GM12878 (cell line): ENCODE data around the gene RAB3B. TPM values are rescaled to one million over a fixed set of nuclear protein-coding genes. Genes with fewer than 3 reads are reported as not detected.
A peak's percentile ranks its signal among the peaks of the same experiment; 100 is the strongest.

Experiments used
- ATF7 ChIP-seq: fragments of 450-650 bp; IDR thresholded peaks from 2 replicates; pipeline ENCODE4 v1.6.1; 2016; ENCODE audit warnings: low read depth, mild to moderate bottlenecking
- BCL11A ChIP-seq: IDR thresholded peaks from 2 replicates; pipeline ENCODE4 v1.6.1; 2011; ENCODE audit warnings: low read depth, low read length
- CBX3 ChIP-seq: fragments of 200-600 bp; sonication (generic); IDR thresholded peaks from 2 replicates; pipeline ENCODE4 v1.6.1; 2016; ENCODE audit warnings: low read depth, borderline replicate concordance
- CBX5 ChIP-seq: sonication (generic); IDR thresholded peaks from 2 replicates; pipeline ENCODE4 v1.6.1; 2016; ENCODE audit warnings: low read depth, moderate library complexity, mild to moderate bottlenecking, inconsistent platforms
- CHD1 ChIP-seq: IDR thresholded peaks from 2 replicates; pipeline ENCODE4 v1.6.1; 2012; ENCODE audit warnings: low read depth, low read length, improper control_type of control experiment
- EP300 ChIP-seq, 2 experiments: fragments of 150-350 bp in 1 of 2; IDR thresholded peaks; 2 replicates each; pipeline ENCODE4 v1.6.1; 2011 to 2012; ENCODE audit warnings: low read depth in 2 of 2, low read length in 2 of 2, borderline replicate concordance in 1 of 2, improper control_type of control experiment in 1 of 2, inconsistent platforms in 1 of 2; ENCODE audit not compliant: control insufficient read depth in 1 of 2
- ETV6 ChIP-seq, 2 experiments: fragments of 450-650 bp in 1 of 2; IDR thresholded peaks in 1 of 2; conservative IDR thresholded peaks in 1 of 2; 2 replicates each; pipeline ENCODE4 v1.6.1; 2014; ENCODE audit warnings: antibody characterized with exemption in 1 of 2, borderline replicate concordance in 1 of 2, low read depth in 1 of 2, mild to moderate bottlenecking in 1 of 2, moderate library complexity in 1 of 2
- IKZF1 ChIP-seq: fragments of 450-650 bp; conservative IDR thresholded peaks from 2 replicates; pipeline ENCODE4 v1.6.1; 2017; ENCODE audit warnings: antibody characterized with exemption, mild to moderate bottlenecking
- MTA2 ChIP-seq: fragments of 450-650 bp; IDR thresholded peaks from 2 replicates; pipeline ENCODE4 v1.6.1; 2016; ENCODE audit warnings: low read depth, mild to moderate bottlenecking, moderate library complexity
- NFYB ChIP-seq: IDR thresholded peaks from 2 replicates; pipeline ENCODE4 v1.6.1; 2011; ENCODE audit warnings: low read depth, mild to moderate bottlenecking, low read length, improper control_type of control experiment, moderate library complexity; ENCODE audit not compliant: insufficient read depth
- POLR2AphosphoS2 ChIP-seq: IDR thresholded peaks from 2 replicates; pipeline ENCODE4 v1.6.1; 2011; ENCODE audit warnings: low read depth, mild to moderate bottlenecking, low read length, improper control_type of control experiment, moderate library complexity
- RUNX3 ChIP-seq: IDR thresholded peaks from 2 replicates; pipeline ENCODE4 v1.6.1; 2012; ENCODE audit warnings: low read length, inconsistent platforms
- ZNF217 ChIP-seq: fragments of 450-650 bp; IDR thresholded peaks from 2 replicates; pipeline ENCODE4 v1.6.1; 2017; ENCODE audit warnings: antibody characterized with exemption, mild to moderate bottlenecking
- polyA plus RNA-seq, 11 experiments: library from polyadenylated mRNA; depleted of rRNA in 4 of 11; unstranded in 6 of 11; stranded (reverse) in 5 of 11; fragments of >200 nt; fragmentation: Nextera tagmentation in 4 of 11; fragmentation: Illumina TruSeq in 1 of 11; extraction: Ambion mirVana in 4 of 11; extraction: Trizol in 1 of 11; gene quantifications; 1 replicate in 1 of 11; 2 replicates in 10 of 11; pipeline versions ENCODE4 v1.2.1 to v1.2.3, GENCODE V29; 2011 to 2016; ENCODE audit warnings: inconsistent platforms in 2 of 11, missing spikeins in 2 of 11, low read depth in 1 of 11
- total RNA-seq, 4 experiments: library from RNA; depleted of rRNA in 3 of 4; stranded (reverse); fragments of >200 nt in 3 of 4; fragmentation: Illumina TruSeq in 1 of 4; extraction: Trizol in 1 of 4; gene quantifications; 2 replicates each; pipeline versions ENCODE4 v1.2.1 to v1.2.3, GENCODE V29; 2013 to 2021
- TF ChIP-seq, protein P1 (sequence below): fragments of 450-650 bp; IDR thresholded peaks from 2 replicates; pipeline ENCODE4 v1.6.1; 2017; ENCODE audit warnings: mild to moderate bottlenecking, moderate library complexity
- TF ChIP-seq, protein P2 (sequence below): fragments of 450-650 bp; IDR thresholded peaks from 2 replicates; pipeline ENCODE4 v1.6.1; 2016; ENCODE audit warnings: mild to moderate bottlenecking
- TF ChIP-seq, protein P3 (sequence below): IDR thresholded peaks from 2 replicates; pipeline ENCODE4 v1.6.1; 2012; ENCODE audit warnings: improper control_type of control experiment, low read depth, low read length; ENCODE audit not compliant: insufficient replicate concordance

Gene RAB3B
- total and polyA plus RNA-seq, 10 of the 15 experiments (the other 5 are each of a cell fraction or from before 2014, with no cell fraction given): 0.05 to 0.32 (median 0.24) TPM

DNA sequence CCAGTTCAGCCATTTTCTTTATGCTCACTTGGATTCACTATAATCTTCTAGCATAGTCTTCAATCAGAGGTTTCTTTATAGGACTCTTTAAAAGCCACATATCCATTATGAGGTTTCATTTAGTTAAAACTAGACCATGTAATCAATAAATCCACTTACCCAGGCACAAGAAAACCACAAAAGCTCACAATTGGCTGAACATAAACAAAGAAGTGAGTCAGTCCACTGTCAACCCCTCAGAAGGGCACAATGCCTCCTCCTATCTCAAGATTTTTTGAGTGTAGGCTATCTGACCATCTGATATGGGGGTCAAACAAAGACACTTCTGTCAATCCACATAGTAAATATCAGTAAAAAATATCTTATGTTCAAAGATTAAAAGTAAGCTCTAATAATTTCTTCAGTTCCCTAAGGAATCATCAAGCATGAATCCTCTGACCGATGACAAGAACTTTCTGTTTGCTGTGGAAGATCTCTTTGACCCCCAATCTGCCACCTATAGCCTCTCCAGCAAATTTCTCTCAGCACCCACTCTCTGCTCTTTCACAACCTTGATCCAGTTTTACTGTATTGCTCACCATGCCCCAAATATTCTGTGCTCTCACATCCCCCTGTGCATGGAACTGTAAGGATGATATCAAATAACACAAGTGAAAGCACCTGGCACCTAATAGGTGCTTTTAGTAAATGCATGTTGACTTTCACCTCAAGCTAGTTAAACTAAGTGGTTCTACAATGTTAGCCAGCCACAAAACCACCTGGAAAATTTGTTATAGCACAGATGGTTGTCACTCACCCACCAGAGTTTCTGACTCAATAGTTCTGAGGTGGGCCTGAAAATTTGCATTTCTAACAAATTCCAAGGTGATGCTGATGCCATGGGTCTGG lies 16.7 kb downstream of the RAB3B start (continued):
- no peak for TF ChIP-seq ETV6 (conservative IDR thresholded peaks at IDR 0.05 in 1 of 2, IDR thresholded peaks at IDR 0.05 in 1 of 2; ENCODE audit: borderline replicate concordance in 1 of 2, low read depth in 1 of 2)
- TF ChIP-seq POLR2AphosphoS2: no peak
- peak; percentile 63 for TF ChIP-seq MTA2
- no peak for TF ChIP-seq ZNF217
- TF ChIP-seq IKZF1: peak; percentile 58
- TF ChIP-seq, protein P1, sequence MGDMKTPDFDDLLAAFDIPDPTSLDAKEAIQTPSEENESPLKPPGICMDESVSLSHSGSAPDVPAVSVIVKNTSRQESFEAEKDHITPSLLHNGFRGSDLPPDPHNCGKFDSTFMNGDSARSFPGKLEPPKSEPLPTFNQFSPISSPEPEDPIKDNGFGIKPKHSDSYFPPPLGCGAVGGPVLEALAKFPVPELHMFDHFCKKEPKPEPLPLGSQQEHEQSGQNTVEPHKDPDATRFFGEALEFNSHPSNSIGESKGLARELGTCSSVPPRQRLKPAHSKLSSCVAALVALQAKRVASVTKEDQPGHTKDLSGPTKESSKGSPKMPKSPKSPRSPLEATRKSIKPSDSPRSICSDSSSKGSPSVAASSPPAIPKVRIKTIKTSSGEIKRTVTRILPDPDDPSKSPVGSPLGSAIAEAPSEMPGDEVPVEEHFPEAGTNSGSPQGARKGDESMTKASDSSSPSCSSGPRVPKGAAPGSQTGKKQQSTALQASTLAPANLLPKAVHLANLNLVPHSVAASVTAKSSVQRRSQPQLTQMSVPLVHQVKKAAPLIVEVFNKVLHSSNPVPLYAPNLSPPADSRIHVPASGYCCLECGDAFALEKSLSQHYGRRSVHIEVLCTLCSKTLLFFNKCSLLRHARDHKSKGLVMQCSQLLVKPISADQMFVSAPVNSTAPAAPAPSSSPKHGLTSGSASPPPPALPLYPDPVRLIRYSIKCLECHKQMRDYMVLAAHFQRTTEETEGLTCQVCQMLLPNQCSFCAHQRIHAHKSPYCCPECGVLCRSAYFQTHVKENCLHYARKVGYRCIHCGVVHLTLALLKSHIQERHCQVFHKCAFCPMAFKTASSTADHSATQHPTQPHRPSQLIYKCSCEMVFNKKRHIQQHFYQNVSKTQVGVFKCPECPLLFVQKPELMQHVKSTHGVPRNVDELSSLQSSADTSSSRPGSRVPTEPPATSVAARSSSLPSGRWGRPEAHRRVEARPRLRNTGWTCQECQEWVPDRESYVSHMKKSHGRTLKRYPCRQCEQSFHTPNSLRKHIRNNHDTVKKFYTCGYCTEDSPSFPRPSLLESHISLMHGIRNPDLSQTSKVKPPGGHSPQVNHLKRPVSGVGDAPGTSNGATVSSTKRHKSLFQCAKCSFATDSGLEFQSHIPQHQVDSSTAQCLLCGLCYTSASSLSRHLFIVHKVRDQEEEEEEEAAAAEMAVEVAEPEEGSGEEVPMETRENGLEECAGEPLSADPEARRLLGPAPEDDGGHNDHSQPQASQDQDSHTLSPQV: no peak
- no peak for TF ChIP-seq CBX5
- no peak for TF ChIP-seq CHD1
- TF ChIP-seq RUNX3: peak; percentile 71
- TF ChIP-seq, protein P2, sequence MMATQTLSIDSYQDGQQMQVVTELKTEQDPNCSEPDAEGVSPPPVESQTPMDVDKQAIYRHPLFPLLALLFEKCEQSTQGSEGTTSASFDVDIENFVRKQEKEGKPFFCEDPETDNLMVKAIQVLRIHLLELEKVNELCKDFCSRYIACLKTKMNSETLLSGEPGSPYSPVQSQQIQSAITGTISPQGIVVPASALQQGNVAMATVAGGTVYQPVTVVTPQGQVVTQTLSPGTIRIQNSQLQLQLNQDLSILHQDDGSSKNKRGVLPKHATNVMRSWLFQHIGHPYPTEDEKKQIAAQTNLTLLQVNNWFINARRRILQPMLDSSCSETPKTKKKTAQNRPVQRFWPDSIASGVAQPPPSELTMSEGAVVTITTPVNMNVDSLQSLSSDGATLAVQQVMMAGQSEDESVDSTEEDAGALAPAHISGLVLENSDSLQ: peak; percentile 53
- TF ChIP-seq, protein P3, sequence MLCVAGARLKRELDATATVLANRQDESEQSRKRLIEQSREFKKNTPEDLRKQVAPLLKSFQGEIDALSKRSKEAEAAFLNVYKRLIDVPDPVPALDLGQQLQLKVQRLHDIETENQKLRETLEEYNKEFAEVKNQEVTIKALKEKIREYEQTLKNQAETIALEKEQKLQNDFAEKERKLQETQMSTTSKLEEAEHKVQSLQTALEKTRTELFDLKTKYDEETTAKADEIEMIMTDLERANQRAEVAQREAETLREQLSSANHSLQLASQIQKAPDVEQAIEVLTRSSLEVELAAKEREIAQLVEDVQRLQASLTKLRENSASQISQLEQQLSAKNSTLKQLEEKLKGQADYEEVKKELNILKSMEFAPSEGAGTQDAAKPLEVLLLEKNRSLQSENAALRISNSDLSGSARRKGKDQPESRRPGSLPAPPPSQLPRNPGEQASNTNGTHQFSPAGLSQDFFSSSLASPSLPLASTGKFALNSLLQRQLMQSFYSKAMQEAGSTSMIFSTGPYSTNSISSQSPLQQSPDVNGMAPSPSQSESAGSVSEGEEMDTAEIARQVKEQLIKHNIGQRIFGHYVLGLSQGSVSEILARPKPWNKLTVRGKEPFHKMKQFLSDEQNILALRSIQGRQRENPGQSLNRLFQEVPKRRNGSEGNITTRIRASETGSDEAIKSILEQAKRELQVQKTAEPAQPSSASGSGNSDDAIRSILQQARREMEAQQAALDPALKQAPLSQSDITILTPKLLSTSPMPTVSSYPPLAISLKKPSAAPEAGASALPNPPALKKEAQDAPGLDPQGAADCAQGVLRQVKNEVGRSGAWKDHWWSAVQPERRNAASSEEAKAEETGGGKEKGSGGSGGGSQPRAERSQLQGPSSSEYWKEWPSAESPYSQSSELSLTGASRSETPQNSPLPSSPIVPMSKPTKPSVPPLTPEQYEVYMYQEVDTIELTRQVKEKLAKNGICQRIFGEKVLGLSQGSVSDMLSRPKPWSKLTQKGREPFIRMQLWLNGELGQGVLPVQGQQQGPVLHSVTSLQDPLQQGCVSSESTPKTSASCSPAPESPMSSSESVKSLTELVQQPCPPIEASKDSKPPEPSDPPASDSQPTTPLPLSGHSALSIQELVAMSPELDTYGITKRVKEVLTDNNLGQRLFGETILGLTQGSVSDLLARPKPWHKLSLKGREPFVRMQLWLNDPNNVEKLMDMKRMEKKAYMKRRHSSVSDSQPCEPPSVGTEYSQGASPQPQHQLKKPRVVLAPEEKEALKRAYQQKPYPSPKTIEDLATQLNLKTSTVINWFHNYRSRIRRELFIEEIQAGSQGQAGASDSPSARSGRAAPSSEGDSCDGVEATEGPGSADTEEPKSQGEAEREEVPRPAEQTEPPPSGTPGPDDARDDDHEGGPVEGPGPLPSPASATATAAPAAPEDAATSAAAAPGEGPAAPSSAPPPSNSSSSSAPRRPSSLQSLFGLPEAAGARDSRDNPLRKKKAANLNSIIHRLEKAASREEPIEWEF: peak; percentile 87
- 0 out of 2 replicates have a peak, but pooled peaks have one; percentile 51 for TF ChIP-seq BCL11A
- TF ChIP-seq EP300 (IDR thresholded peaks at IDR 0.05; ENCODE audit: borderline replicate concordance in 1 of 2, control insufficient read depth in 1 of 2, low read depth in 2 of 2, low read length in 2 of 2): no peak
- peak; percentile 30; the same call in 1 of the 2 replicates for TF ChIP-seq ATF7
- 0 out of 2 replicates have a peak, but pooled peaks have one; percentile 23 for TF ChIP-seq NFYB
- TF ChIP-seq CBX3: no peak
